Measurements from ENCODE around the gene RALGPS1.

Gene RALGPS1

GRCh38 chr9:127029548-127029947 lies 115.0 kb downstream of the RALGPS1 start:
- no peak for DNase-seq

- DNase-seq = no peak
Measured at GRCh38 chr9:127030814-127031740, 116.5 kb downstream of the RALGPS1 start.

GRCh38 chr9:127032256-127032655 lies 117.7 kb downstream of the RALGPS1 start:
- DNase-seq = no peak

- no peak for DNase-seq
Measured at GRCh38 chr9:127033061-127033460, 118.5 kb downstream of the RALGPS1 start.

GRCh38 chr9:127033789-127034188 lies 119.2 kb downstream of the RALGPS1 start:
- DNase-seq = no peak

GRCh38 chr9:127034691-127035090 lies 120.1 kb downstream of the RALGPS1 start:
- DNase-seq = no peak

GRCh38 chr9:127035423-127035822 lies 120.8 kb downstream of the RALGPS1 start:
- DNase-seq = no peak

GRCh38 chr9:127035948-127036347 lies 121.4 kb downstream of the RALGPS1 start:
- no peak for DNase-seq

GRCh38 chr9:127036437-127036836 lies 121.9 kb downstream of the RALGPS1 start:
- DNase-seq = no peak

GRCh38 chr9:127038531-127038930 lies 123.9 kb downstream of the RALGPS1 start:
- no peak for DNase-seq

- DNase-seq = no peak
Measured at GRCh38 chr9:127039492-127039891, 124.9 kb downstream of the RALGPS1 start.

GRCh38 chr9:127045148-127045547 lies 130.6 kb downstream of the RALGPS1 start:
- DNase-seq = no peak

- DNase-seq = no peak
Measured at GRCh38 chr9:127047971-127048370, 133.4 kb downstream of the RALGPS1 start.

GRCh38 chr9:127049044-127049443 lies 134.5 kb downstream of the RALGPS1 start:
- DNase-seq = no peak

GRCh38 chr9:127049581-127049980 lies 135.0 kb downstream of the RALGPS1 start:
- DNase-seq = no peak

GRCh38 chr9:127050152-127050551 lies 135.6 kb downstream of the RALGPS1 start:
- DNase-seq = no peak

- no peak for DNase-seq
Measured at GRCh38 chr9:127050591-127051001, 136.0 kb downstream of the RALGPS1 start.

- DNase-seq = no peak
Measured at GRCh38 chr9:127051881-127052595, 137.5 kb downstream of the RALGPS1 start.

- DNase-seq = no peak
Measured at GRCh38 chr9:127053057-127053821, 138.7 kb downstream of the RALGPS1 start.

- DNase-seq = no peak
Measured at GRCh38 chr9:127053960-127054359, 139.4 kb downstream of the RALGPS1 start.

- DNase-seq = no peak
Measured at GRCh38 chr9:127055745-127056402, 141.3 kb downstream of the RALGPS1 start.

GRCh38 chr9:127056446-127056845 lies 141.9 kb downstream of the RALGPS1 start:
- no peak for DNase-seq
